ENCODE data around the gene F13A1. TPM values are rescaled to one million over a fixed set of nuclear protein-coding genes. Genes with fewer than 3 reads are reported as not detected.

Gene F13A1
- total RNA-seq, 4 donors from 2014 or later: 28.8 to 303 (median 117) TPM

GRCh38 chr6:6365242-6365641 lies 44.8 kb upstream of the F13A1 start:
- H3K27me3 ChIP-seq: no peaks in the 10 kb centered on the region
- WGBS, 2 donors (ENCODE audit: low coverage in 1 of 2): 92% methylated on average over 2 of the region's 4 CpGs; no CpG with 5 or more reads in 1 of the 2 donors
- no peak for ATAC-seq

GRCh38 chr6:6362056-6362840 lies 41.8 kb upstream of the F13A1 start:
- no peak overlapping the region for H3K27ac ChIP-seq
- H3K36me3 ChIP-seq: no peaks in the 10 kb centered on the region
- no peaks in the 10 kb centered on the region for H3K4me1 ChIP-seq
- no peaks in the 10 kb centered on the region for H3K9me3 ChIP-seq
- no peak for ATAC-seq
- TF ChIP-seq POLR2A (IDR thresholded peaks at IDR 0.05): no peak
- no peak for TF ChIP-seq POLR2AphosphoS5 (IDR thresholded peaks at IDR 0.05)
- TF ChIP-seq EP300 (IDR thresholded peaks at IDR 0.05): no peak
- TF ChIP-seq CTCF (IDR thresholded peaks at IDR 0.05): no peak
- H3K27me3 ChIP-seq: no peaks in the 10 kb centered on the region
- no peak overlapping the region for H3K4me3 ChIP-seq
- 58 to 67% methylated on average over 4 to 5 of the region's 5 CpGs for WGBS, 2 donors (ENCODE audit: low coverage in 1 of 2)

More at GRCh38 chr6:6365242-6365641, 44.8 kb upstream of the F13A1 start:
- Histone ChIP-seq H3K36me3 (no peaks in the 10 kb centered on the region), H3K4me1 (no peaks in the 10 kb centered on the region), H3K27ac (no peak overlapping the region), H3K4me3 (no peak overlapping the region), H3K9me3 (no peaks in the 10 kb centered on the region)
- TF ChIP-seq POLR2A (IDR thresholded peaks at IDR 0.05) (no peak), CTCF (IDR thresholded peaks at IDR 0.05) (no peak), EP300 (IDR thresholded peaks at IDR 0.05) (no peak), POLR2AphosphoS5 (IDR thresholded peaks at IDR 0.05) (no peak)

- no peak for TF ChIP-seq POLR2AphosphoS5 (IDR thresholded peaks at IDR 0.05)
- no peak for TF ChIP-seq POLR2A (IDR thresholded peaks at IDR 0.05)
- TF ChIP-seq EP300 (IDR thresholded peaks at IDR 0.05): no peak
- no peak for TF ChIP-seq CTCF (IDR thresholded peaks at IDR 0.05)
- Histone ChIP-seq H3K27me3 (peaks cover 8% of the 10 kb centered on the region), H3K4me3 (no peak overlapping the region), H3K36me3 (no peaks in the 10 kb centered on the region), H3K9me3 (no peaks in the 10 kb centered on the region), H3K27ac (no peak overlapping the region), H3K4me1 (no peaks in the 10 kb centered on the region)
- WGBS, 2 donors (ENCODE audit: low coverage in 1 of 2): 71 to 86% methylated on average over 3 of the region's 3 CpGs
- no peak for ATAC-seq
These were observed 37.1 kb upstream of the F13A1 start for GRCh38 chr6:6357530-6357929.

- ATAC-seq: no peak
These were observed 36.6 kb upstream of the F13A1 start for GRCh38 chr6:6357032-6357431.

More at GRCh38 chr6:6357032-6357431, 36.6 kb upstream of the F13A1 start:
- WGBS, 2 donors (ENCODE audit: low coverage in 1 of 2): 43 to 57% methylated on average over 6 of the region's 6 CpGs
- TF ChIP-seq CTCF (IDR thresholded peaks at IDR 0.05) (no peak), EP300 (IDR thresholded peaks at IDR 0.05) (no peak), POLR2AphosphoS5 (IDR thresholded peaks at IDR 0.05) (no peak), POLR2A (IDR thresholded peaks at IDR 0.05) (no peak)
- H3K27me3 ChIP-seq: peaks cover 13% of the 10 kb centered on the region
- H3K4me1 ChIP-seq: no peaks in the 10 kb centered on the region
- H3K9me3 ChIP-seq: no peaks in the 10 kb centered on the region
- no peaks in the 10 kb centered on the region for H3K36me3 ChIP-seq
- H3K27ac ChIP-seq: no peak overlapping the region
- H3K4me3 ChIP-seq: no peak overlapping the region

All from gastroesophageal sphincter (tissue), 4 donors.